Ovary (tissue), 9 donors: Measurements from ENCODE around the gene SOX2. TPM values are rescaled to one million over a fixed set of nuclear protein-coding genes. Genes with fewer than 3 reads are reported as not detected.

Experiments
- DNase-seq, 5 donors: peaks; one replicate each; pipeline ENCODE4 v3.0.0-alpha.2; 2019 to 2020
- H3K27ac ChIP-seq, 2 donors: fragments of 200-600 bp; one replicate each; pipeline versions ENCODE4 v1.5.1 to v1.8.0; 2019 to 2022
- H3K27me3 ChIP-seq: fragments of 200-600 bp; one replicate; pipeline ENCODE4 v1.8.0; 2022
- H3K36me3 ChIP-seq: fragments of 200-600 bp; sonication (generic); one replicate; pipeline ENCODE4 v1.5.1; 2019
- H3K4me1 ChIP-seq: one replicate; pipeline ENCODE4 v1.8.1; 2013; ENCODE audit warnings: mild to moderate bottlenecking, moderate library complexity; ENCODE audit not compliant: insufficient read depth
- H3K4me3 ChIP-seq: fragments of 200-600 bp; sonication (generic); one replicate; pipeline ENCODE4 v1.5.1; 2017
- H3K9me3 ChIP-seq, 2 donors: fragments of 200-600 bp in 1 of 2; sonication (generic) in 1 of 2; one replicate each; pipeline versions ENCODE4 v1.5.1 to v1.8.1; 2013 to 2019; ENCODE audit warnings: mild to moderate bottlenecking in 1 of 2, moderate library complexity in 1 of 2
- CTCF ChIP-seq, 3 donors: fragments of 450-650 bp in 2 of 3; fragments of 200-600 bp in 1 of 3; IDR thresholded peaks; one replicate each; pipeline versions ENCODE4 v1.5.1 to v1.8.0; 2016 to 2022; ENCODE audit warnings: antibody characterized with exemption in 3 of 3, mild to moderate bottlenecking in 1 of 3
- EP300 ChIP-seq: sonication (generic); formaldehyde crosslinking; IDR thresholded peaks from one replicate; pipeline ENCODE4 v1.6.1; 2017; ENCODE audit warnings: antibody characterized with exemption
- POLR2A ChIP-seq: fragments of 450-650 bp; IDR thresholded peaks from one replicate; pipeline ENCODE4 v1.6.1; 2017; ENCODE audit warnings: antibody characterized with exemption, mild to moderate bottlenecking, moderate library complexity
- WGBS, 3 donors: extraction: QIAGEN DNeasy Blood & Tissue Kit in 1 of 3; methylation state at CpG; one replicate each; pipeline versions ENCODE4 v1.1.5 to v1.1.7; 2013 to 2017; 5-methylcytosine and 5-hydroxymethylcytosine counted together
- intact Hi-C, 4 donors: fragments of 100-400 bp; cut with DNase I; formaldehyde crosslinking; loops; one replicate each; pipeline versions ENCODE4 v1.11.0 to v1.15.1; 2022 to 2023
- polyA plus RNA-seq, 2 donors: library from polyadenylated mRNA; stranded (reverse); fragments of 200-250 nt in 1 of 2; fragments of 350-450 nt in 1 of 2; fragmentation: Illumina TruSeq in 1 of 2; extraction: RNeasy Lipid Tissue Mini Kit (QIAGEN cat#74804) in 1 of 2; gene quantifications; one replicate each; pipeline ENCODE4 v1.2.3, GENCODE V29; 2013 to 2014
- total RNA-seq, 7 donors: library from RNA; depleted of rRNA in 2 of 7; stranded (reverse); fragments of >200 nt in 2 of 7; fragmentation: NEBNext Ultra II Directional in 3 of 7; extraction: Animal tissue kit (Norgen Biotek cat#: 25700) in 3 of 7; gene quantifications; one replicate each; pipeline versions ENCODE4 v1.1.0 to v1.2.4, GENCODE V29; 2016 to 2023
- donor health status: DM: no; HTN: no; CAD: no; lungs with moderate emphysema.
- donor health status: DM: no; HTN: no; CAD: no.
- donor health status: Bipolar disorder and iron deficiency.
- donor health status: DM: yes; HTN: yes; CAD: no.
- donor health status: DM: no; HTN: no; CAD: no.
- donor health status: DM: yes; HTN: yes; CAD: no.

The SOX2 gene
- total and polyA plus RNA-seq, 9 donors = 0.23 to 0.69 (median 0.36) TPM; not detected in 2

GRCh38 chr3:181698263-181698954 is 13.3 kb upstream of the SOX2 start:
- no peaks in the 10 kb centered on the region for H3K9me3 ChIP-seq
- H3K4me1 ChIP-seq = peaks cover 9% of the 10 kb centered on the region
- H3K4me3 ChIP-seq = no peak overlapping the region
- H3K27me3 ChIP-seq = no peaks in the 10 kb centered on the region
- intact Hi-C loops = no loop called here
- H3K27ac ChIP-seq = no peak overlapping the region
- H3K36me3 ChIP-seq = no peaks in the 10 kb centered on the region
- WGBS, 3 donors = 53 to 58% (median 56%) methylated on average over 5 of the region's 5 CpGs
- TF ChIP-seq POLR2A = no peak
- no peak for TF ChIP-seq EP300
- TF ChIP-seq CTCF (IDR thresholded peaks at IDR 0.05) = no peak
- no peak for DNase-seq

- no peaks in the 10 kb centered on the region for H3K9me3 ChIP-seq
- no peak overlapping the region for H3K27ac ChIP-seq
- intact Hi-C loops = no loop called here
- H3K36me3 ChIP-seq = no peaks in the 10 kb centered on the region
- WGBS, 3 donors = 23 to 28% (median 27%) methylated on average over 14 of the region's 14 CpGs
- H3K4me3 ChIP-seq = no peak overlapping the region
- DNase-seq = no peak
- peaks cover 9% of the 10 kb centered on the region for H3K4me1 ChIP-seq
- peaks cover 3% of the 10 kb centered on the region for H3K27me3 ChIP-seq
- no peak for TF ChIP-seq POLR2A
- TF ChIP-seq CTCF (IDR thresholded peaks at IDR 0.05) = no peak
- TF ChIP-seq EP300 = no peak
Measured at GRCh38 chr3:181699171-181699903, 12.4 kb upstream of the SOX2 start.

GRCh38 chr3:181700168-181701087 is 11.3 kb upstream of the SOX2 start:
- peaks cover 9% of the 10 kb centered on the region for H3K4me1 ChIP-seq
- H3K27me3 ChIP-seq = peaks cover 4% of the 10 kb centered on the region
- H3K36me3 ChIP-seq = no peaks in the 10 kb centered on the region
- no peak overlapping the region for H3K27ac ChIP-seq
- H3K9me3 ChIP-seq = no peaks in the 10 kb centered on the region
- intact Hi-C loops = loop anchor here in 1 of 4 donors (10.0 kb wide), 1 partner anchor 984 kb away; no protein-coding TSS in a partner anchor
- peak; percentile 46 to 73 (median 60) for DNase-seq
- WGBS, 3 donors = 9 to 11% (median 10%) methylated on average over 17 of the region's 17 CpGs
- TF ChIP-seq CTCF (IDR thresholded peaks at IDR 0.05) (peak; percentile 16 to 70 (median 28)), EP300 (no peak)
- H3K4me3 ChIP-seq = peak overlapping the region; percentile 3

- WGBS, 3 donors = 6 to 10% (median 7%) methylated on average over 5 of the region's 5 CpGs
- H3K4me1 ChIP-seq = peaks cover 5% of the 10 kb centered on the region
- H3K27ac ChIP-seq = no peak overlapping the region
- no peak for DNase-seq
- no peaks in the 10 kb centered on the region for H3K9me3 ChIP-seq
- H3K27me3 ChIP-seq = peaks cover 4% of the 10 kb centered on the region
- TF ChIP-seq POLR2A (no peak), CTCF (IDR thresholded peaks at IDR 0.05) (no peak), EP300 (no peak)
- no peaks in the 10 kb centered on the region for H3K36me3 ChIP-seq
- H3K4me3 ChIP-seq = no peak overlapping the region
- intact Hi-C loops = loop anchor here in 1 of 4 donors (10.0 kb wide), 1 partner anchor 984 kb away; no protein-coding TSS in a partner anchor
Measured at GRCh38 chr3:181701096-181701495, 10.6 kb upstream of the SOX2 start.
